ENCODE measurements around the gene ADORA2B. TPM values are rescaled to one million over a fixed set of nuclear protein-coding genes. Genes with fewer than 3 reads are reported as not detected.

The ADORA2B gene
- total and polyA plus RNA-seq, 3 donors from 2014 or later, result 1.6 to 2.5 (median 2.3) TPM

GRCh38 chr17:16001226-16001897 is 56.4 kb downstream of the ADORA2B start:
- no peak overlapping the region for H3K4me3 ChIP-seq
- intact Hi-C loops (cut with DNase I; ENCODE audit: low total_unique reads), result no loop called here
- no peak for TF ChIP-seq CTCF (IDR thresholded peaks at IDR 0.05)
- no peak for TF ChIP-seq POLR2A (IDR thresholded peaks at IDR 0.05)
- H3K9me3 ChIP-seq, result no peaks in the 10 kb centered on the region
- no peaks in the 10 kb centered on the region for H3K27me3 ChIP-seq
- peaks cover 6% of the 10 kb centered on the region for H3K4me1 ChIP-seq
- H3K27ac ChIP-seq, result no peak overlapping the region
- no peak for DNase-seq
- H3K36me3 ChIP-seq (ENCODE audit: low read depth, missing control alignments), result no peaks in the 10 kb centered on the region

- Histone ChIP-seq H3K9me3 (no peaks in the 10 kb centered on the region), H3K27ac (no peak overlapping the region), H3K27me3 (no peaks in the 10 kb centered on the region), H3K4me3 (no peak overlapping the region), H3K4me1 (peaks cover 6% of the 10 kb centered on the region), H3K36me3 (ENCODE audit: low read depth, missing control alignments) (no peaks in the 10 kb centered on the region)
- WGBS, 2 donors, result 89 to 94% methylated on average over 2 of the region's 2 CpGs
- intact Hi-C loops (cut with DNase I; ENCODE audit: low total_unique reads), result no loop called here
- DNase-seq, result no peak
- TF ChIP-seq CTCF (IDR thresholded peaks at IDR 0.05) (no peak), POLR2A (IDR thresholded peaks at IDR 0.05) (no peak)
Measured at GRCh38 chr17:16002708-16003260, 57.9 kb downstream of the ADORA2B start.

- TF ChIP-seq POLR2A (IDR thresholded peaks at IDR 0.05) (no peak), CTCF (IDR thresholded peaks at IDR 0.05) (no peak)
- Histone ChIP-seq H3K4me3 (no peak overlapping the region), H3K27me3 (no peaks in the 10 kb centered on the region), H3K27ac (no peak overlapping the region), H3K4me1 (peaks cover 6% of the 10 kb centered on the region), H3K36me3 (ENCODE audit: low read depth, missing control alignments) (no peaks in the 10 kb centered on the region), H3K9me3 (no peaks in the 10 kb centered on the region)
- DNase-seq, result no peak
- WGBS, 2 donors, result 83 to 92% methylated on average over 1 of the region's 1 CpG
- intact Hi-C loops (cut with DNase I; ENCODE audit: low total_unique reads), result no loop called here
Measured at GRCh38 chr17:16003841-16004240, 58.9 kb downstream of the ADORA2B start.

GRCh38 chr17:16005636-16006035 is 60.7 kb downstream of the ADORA2B start:
- no peaks in the 10 kb centered on the region for H3K27me3 ChIP-seq
- no peak overlapping the region for H3K4me3 ChIP-seq
- TF ChIP-seq CTCF (IDR thresholded peaks at IDR 0.05), result no peak
- TF ChIP-seq POLR2A (IDR thresholded peaks at IDR 0.05), result no peak
- no peaks in the 10 kb centered on the region for H3K36me3 ChIP-seq (ENCODE audit: low read depth, missing control alignments)
- DNase-seq, result no peak
- no peaks in the 10 kb centered on the region for H3K9me3 ChIP-seq
- WGBS, 2 donors, result 92 to 94% methylated on average over 1 of the region's 1 CpG
- H3K4me1 ChIP-seq, result peaks cover 4% of the 10 kb centered on the region
- intact Hi-C loops (cut with DNase I; ENCODE audit: low total_unique reads), result no loop called here
- H3K27ac ChIP-seq, result no peak overlapping the region

- intact Hi-C loops (cut with DNase I; ENCODE audit: low total_unique reads), result no loop called here
- TF ChIP-seq POLR2A (IDR thresholded peaks at IDR 0.05), result no peak
- TF ChIP-seq CTCF (IDR thresholded peaks at IDR 0.05), result no peak
- no peaks in the 10 kb centered on the region for H3K36me3 ChIP-seq (ENCODE audit: low read depth, missing control alignments)
- H3K27ac ChIP-seq, result no peak overlapping the region
- no peaks in the 10 kb centered on the region for H3K27me3 ChIP-seq
- 83 to 90% methylated on average over 3 of the region's 3 CpGs for WGBS, 2 donors
- H3K4me1 ChIP-seq, result no peaks in the 10 kb centered on the region
- H3K4me3 ChIP-seq, result no peak overlapping the region
- H3K9me3 ChIP-seq, result no peaks in the 10 kb centered on the region
- DNase-seq, result no peak
Measured at GRCh38 chr17:16007439-16007838, 62.5 kb downstream of the ADORA2B start.
